ENCODE data around the gene SLC22A9.
"Not testable (repeated sequence)": the region's sequence is repeated elsewhere in the genome, so short reads cannot be mapped to it uniquely, and the experiment has no call there.

The SLC22A9 gene

DNA sequence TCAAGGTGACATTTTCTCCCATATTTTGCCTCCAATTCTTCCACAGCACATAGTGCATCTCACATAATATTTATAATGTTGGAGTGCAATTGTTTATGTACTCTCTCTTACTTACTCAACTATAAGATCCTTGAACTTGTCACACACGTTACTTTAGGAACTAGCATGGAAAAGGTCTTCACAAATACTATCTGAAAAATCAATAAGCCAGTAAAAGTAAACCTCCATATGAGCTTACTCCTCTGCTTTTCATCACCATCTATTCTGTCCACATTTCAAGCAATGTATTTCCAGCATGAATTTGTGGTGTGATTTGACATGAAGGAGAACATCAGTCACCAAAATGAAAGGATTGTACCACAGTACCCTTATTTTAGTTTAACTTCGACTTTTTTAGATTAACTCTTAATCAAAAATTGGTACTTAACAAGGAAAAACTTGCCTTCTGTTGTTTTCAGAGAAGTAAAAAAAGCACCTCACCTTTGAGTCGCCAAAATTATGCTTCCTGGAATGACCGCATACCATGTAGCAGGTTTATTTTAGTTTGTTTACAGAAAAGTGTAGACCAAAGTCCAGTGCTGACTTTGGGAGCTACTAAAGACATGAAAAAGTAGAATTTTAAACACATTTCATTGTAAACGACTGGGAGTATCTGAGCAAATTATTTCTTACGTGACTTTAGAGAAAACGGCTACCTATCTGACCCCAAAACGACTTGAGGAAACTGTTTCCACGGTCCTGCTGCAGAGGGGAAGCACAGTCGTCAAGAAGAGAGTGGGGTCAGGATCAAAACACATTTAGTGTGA is at the start of gene SLC22A9:
SLC22A9 (plus strand) TSS at position 621 of the 806 bp plus-strand sequence. CDS start 272 bp downstream, outside the sequence.
- DNase-seq (ENCODE audit: low read depth) = no peak

DNA sequence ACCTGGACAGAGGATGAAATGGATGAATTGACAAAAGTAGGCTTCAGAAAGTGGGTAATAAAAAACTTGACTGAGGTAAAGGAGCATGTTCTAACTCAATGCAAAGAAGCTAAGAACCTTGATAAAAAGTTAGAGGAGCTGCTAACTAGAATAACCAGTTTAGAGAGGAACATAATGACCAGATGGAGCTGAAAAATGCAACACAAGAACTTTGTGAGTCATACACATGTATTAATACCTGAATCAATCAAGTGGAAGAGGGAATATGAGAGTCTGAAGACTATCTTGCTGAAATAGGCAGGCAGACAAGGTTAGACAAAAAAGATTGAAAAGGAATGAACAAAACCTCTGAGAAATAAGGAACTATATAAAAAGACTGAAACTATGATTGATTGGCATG is 47.9 kb upstream of the SLC22A9 start:
- no peak for DNase-seq (ENCODE audit: low read depth)

DNA sequence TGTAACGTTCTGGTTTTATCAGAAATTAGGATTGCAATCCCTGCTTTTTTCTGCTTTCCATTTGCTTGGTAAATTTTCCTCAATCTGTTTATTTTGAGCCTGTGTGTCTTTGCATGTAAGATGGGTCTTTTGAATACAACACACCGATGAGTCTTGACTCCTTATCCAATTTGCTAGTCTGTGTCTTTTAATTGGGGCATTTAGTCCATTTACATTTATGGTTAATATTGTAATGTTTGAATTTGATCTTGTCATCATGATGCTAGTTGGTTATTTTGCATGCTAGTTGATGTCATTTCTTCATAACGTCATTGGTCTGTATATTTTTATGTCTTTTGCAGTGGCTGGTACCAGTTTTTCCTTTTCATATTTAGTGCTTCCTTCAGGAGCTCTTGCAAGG is 34.5 kb upstream of the SLC22A9 start:
- DNase-seq (ENCODE audit: low read depth) = not testable (repeated sequence)

DNA sequence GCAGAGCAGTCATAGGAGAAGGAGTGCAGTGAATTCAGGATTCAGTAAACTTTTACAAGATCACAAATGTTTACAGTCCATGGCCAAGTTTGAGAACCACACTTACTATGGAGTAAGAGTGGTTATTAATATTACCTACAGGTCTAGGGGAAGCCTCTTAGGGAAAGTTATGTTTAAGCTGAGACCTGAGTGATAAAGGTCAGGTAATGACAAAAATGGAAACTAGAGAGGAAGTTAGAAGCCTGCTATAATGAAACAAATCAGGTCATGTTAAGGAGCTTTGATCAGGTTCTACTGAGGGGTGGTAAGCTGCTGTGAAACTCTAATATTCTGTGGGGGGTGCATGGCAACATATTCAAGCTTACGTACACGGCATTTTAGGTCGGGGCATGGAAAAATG is 32.5 kb upstream of the SLC22A9 start:
- DNase-seq (ENCODE audit: low read depth) = no peak

DNA sequence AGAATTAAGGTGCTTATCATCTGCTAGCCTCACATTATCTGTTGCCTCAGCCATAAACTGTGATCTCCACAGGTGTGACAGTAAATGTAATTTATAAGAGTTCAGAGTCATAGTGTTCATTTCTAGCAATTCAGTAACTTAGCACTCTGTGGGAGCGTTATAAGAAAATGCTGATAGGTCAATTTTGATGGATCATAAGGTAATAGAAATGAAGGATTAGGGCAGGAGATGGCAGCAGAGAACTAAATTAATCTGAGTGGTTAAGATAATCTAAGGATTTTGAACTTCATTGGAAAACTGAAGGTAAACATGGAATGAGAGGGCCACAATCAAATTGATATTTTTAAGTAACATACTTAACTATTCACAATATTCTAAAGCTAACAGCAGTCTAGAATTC is 26.5 kb upstream of the SLC22A9 start:
- no peak for DNase-seq (ENCODE audit: low read depth)

DNA sequence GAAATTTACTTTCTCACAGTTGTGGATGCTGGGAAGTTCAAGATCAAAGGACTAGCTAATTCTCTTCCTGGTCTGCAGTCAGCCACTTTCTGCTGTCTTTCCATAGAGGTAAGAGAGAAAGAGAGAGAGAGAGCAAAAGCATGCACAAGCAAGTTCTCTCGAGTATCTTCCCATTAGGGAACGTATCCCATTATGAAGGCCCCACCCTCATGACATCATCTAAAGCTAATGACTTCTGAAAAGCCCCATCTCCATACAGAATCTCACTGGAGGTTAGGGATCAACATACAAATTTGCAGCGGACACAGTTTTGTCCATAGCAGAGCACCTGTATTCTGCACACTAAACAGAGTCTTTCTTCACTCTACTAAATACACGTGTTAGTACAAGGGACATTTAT is 17.4 kb upstream of the SLC22A9 start:
- DNase-seq (ENCODE audit: low read depth) = no peak

DNA sequence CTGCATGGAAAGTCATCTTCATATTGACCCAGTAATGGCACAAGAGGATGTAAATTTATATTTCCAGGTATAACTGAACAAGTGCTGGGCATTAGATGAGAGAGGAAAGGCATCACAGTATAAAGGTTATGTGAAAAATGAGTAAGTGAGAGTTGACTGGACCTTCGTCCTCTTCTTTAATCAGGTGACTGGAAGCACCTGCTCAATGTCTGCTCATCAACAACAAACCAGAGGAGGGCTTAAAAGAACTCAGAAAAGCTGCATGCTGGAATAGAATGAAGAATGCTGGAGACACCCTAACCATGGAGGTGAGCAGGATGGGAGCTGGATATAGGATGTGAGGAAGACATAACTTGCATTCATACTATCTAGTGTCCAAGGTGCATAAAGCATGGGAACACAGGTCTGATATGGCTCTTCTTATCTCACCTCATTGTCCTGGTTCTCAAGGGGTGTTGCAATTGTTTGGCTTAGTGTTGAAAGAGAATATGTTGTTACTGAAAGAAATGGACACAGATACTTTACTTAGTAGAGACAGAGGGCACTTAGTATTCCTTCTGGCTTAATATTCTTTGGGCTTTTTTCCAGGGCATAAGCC is 7.3 kb upstream of the SLC22A9 start:
- no peak for DNase-seq (ENCODE audit: low read depth)

DNA sequence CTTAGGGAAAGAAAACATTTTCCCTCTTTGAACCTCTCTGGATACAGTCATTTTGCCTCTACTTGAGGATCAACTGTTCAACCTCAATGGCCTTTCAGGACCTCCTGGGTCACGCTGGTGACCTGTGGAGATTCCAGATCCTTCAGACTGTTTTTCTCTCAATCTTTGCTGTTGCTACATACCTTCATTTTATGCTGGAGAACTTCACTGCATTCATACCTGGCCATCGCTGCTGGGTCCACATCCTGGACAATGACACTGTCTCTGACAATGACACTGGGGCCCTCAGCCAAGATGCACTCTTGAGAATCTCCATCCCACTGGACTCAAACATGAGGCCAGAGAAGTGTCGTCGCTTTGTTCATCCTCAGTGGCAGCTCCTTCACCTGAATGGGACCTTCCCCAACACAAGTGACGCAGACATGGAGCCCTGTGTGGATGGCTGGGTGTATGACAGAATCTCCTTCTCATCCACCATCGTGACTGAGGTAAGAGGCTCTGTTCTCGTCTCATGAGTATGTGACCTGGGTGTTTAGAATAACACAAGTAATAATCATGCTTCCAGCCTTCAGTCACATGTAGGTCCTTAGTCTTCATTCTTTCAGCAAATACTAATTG is 495 bp downstream of the SLC22A9 start:
- no peak for DNase-seq (ENCODE audit: low read depth)

DNA sequence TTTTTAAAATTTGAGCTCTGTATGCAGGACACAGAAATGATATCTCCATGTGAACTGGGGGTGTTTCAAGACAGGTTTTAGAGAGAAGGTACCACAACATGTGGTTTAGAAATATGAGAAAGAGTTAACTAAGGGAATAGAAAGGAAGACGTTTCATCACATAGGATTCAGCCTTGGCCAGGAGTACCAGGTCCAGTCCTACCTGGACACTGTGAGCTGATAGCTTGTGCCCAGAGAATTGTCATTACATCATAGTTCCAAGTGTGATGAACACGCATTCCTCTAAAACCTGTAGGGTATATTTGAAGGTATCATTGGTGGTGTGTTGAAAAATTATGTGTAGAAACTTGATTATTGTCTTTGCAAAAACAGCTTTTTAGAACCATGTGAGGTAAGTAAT is 1.8 kb downstream of the SLC22A9 start:
- no peak for DNase-seq (ENCODE audit: low read depth)

DNA sequence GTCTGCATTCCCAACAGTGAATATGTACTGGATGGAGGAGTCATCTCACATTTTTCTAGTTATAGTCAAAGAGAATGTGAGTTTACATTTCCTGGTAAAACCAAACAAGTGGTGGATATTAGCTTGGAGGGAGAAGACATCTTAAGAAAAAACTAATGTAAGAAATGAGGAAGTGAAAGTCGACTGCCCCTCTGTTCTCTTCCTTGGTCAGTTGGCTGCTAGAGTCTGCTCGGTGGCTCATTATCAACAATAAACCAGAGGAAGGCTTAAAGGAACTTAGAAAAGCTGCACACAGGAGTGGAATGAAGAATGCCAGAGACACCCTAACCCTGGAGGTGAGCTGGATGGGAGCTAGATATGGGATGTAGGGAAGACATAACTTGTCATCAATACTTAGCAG is 5.8 kb downstream of the SLC22A9 start:
- no peak for DNase-seq (ENCODE audit: low read depth)

DNA sequence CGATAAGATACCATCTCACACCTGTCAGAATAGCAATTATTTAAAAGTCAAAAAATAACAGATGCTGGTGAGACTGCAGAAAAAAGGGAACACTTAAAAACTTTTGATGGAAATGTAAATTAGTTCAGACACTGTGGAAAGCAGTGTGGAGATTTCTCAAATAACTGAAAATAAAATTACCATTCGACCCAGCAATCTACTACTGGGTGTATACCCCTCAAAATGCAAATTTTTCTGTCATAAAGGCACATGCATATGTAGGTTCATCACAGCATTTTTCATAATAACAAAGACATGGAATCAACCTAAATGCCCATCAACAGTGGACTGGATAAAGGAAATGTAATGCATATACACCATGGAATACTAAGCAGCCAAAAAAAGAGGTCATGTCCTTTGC is 10.5 kb downstream of the SLC22A9 start:
- DNase-seq (ENCODE audit: low read depth) = no peak

DNA sequence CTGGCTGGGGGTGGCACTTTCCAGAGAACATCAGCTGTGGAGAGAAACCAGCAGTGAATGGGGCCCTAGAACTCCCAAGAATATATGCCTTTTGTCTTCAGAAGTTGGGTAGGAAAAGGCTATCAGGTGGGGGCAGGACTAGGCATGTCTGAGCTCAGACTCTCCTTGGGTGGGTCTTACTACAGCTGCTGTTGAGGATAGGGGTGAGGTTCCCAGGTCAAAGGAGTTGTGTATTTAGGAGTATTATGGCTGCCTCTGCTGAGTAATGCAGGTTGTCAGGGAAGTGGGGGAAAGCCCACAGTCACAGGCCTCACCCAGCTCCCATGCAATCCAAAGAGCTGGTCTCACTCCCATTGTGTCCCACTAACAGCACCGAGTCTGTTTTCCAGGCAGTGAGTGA is 26.1 kb downstream of the SLC22A9 start:
- DNase-seq (ENCODE audit: low read depth) = no peak

DNA sequence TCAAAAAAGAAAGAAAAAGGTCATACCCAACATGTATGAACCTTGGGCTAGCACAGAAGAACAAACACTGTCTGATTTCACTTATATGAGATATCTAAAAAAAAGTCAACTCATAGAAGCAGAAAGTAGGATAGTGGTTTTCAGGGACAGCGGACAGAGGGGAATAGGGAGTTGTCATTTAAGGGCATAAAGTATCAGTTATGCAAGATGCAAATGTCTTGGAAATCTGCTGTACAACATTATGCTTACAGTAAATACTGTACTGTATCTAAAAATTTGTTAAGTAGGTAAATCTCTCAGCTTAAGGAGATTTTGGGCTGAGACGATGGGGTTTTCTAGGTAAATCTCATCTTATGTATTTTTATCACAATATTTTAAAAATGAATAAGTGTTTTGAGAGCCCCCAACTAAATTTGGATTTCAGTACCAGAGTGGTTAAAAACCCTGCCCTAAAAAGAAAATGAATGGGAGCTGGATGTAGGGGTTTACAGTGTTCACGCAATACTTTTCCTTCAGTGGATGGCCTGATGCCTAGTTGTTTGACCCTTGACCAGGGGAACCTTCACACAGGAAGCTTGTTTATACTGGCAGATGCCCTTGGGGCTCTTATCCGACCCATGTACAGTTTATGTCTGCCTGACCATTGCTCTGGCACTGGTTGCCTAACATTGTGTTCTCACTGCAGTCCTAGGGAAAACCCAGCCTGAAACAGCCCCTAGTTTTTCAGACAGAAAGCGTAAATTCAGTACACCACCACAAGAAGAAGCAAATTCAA is 34.8 kb downstream of the SLC22A9 start:
- no peak for DNase-seq (ENCODE audit: low read depth)

DNA sequence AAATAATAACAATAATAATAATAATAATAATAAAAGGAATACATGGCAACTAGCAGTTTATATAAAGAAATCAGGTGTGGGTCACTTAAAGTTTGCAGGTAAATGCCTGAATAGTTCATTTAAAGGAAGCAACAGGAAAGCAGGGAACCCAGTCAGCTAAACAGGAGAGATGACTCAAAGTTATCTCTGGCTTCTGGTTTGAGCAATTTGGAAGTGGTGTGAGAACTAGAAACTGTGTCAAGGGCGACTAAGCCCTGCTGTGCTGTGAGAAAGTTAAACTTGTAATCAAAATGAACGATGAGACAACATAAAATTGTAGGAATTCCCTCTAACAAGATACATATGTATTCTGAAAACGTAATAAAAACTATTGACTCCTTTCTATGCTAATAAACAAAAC is 35.5 kb downstream of the SLC22A9 start:
- DNase-seq (ENCODE audit: low read depth) = no peak

DNA sequence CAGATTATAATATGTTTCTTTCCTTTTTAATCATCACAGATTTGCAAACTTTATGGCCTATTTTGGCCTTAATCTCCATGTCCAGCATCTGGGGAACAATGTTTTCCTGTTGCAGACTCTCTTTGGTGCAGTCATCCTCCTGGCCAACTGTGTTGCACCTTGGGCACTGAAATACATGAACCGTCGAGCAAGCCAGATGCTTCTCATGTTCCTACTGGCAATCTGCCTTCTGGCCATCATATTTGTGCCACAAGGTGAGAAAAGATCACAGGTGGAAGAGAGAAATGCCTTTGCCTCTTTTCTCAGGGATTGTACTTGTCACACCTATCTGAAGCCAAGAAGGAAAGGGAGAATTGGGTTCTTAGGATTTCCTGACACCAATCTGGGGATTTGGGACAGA is 36.9 kb downstream of the SLC22A9 start:
- no peak for DNase-seq (ENCODE audit: low read depth)

DNA sequence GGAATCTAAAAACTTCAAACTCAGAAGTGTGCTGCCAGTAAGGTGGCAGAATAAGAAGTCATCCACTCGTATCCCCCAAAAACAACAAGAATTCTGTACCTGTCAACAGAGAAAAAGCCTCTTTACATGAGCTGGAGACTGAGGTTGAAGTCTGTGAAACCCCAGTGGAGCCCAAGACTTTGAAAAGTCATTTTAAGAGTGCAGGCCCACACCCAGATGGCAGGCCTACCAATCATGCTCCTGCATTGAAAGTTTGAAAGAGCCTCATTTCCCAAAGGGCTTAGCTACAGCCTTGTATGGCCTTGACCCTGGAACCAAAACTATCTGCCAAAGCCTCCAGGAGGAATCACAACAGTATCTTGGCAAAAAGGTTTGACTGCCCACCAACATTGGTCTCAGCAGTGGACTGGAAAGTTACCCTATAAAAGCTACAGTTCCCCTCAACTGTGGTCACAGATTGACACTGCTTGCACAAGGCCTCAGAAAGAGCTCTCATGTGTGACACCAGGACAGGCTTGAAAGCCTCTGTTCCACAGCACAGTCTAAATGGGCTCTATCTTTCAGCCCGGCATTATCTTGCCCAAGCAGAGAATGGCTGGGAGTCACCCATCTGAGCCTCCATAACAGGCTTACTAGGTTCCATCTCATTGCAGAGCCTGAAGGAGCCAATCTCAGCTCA is 47.7 kb downstream of the SLC22A9 start:
- no peak for DNase-seq (ENCODE audit: low read depth)

DNA sequence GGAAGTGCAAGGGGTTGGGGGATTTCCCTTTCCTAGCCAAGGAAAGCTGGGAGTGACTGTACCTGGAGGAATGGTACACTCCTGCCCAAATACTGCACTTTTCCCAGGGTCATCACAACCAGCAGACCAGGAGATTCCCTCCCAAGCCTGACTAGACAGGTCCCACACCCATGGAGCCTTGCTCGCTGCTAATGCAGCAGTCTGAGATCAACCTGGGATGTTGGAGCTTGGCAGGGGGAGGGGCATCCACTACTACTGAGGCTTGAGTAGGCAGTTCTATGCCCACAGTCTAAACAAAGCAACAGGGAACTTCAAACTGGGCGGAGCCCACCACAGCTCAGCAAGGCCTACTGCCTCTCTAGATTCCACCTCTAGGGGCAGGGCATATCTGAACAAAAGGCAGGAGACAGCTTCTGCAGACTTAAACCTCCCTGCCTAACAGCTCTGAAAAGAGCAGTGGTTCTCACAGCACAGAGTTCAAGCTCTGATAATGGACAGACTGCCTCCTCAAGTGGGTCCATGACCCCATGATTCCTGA is 58.5 kb downstream of the SLC22A9 start:
- no peak for DNase-seq (ENCODE audit: low read depth)

DNA sequence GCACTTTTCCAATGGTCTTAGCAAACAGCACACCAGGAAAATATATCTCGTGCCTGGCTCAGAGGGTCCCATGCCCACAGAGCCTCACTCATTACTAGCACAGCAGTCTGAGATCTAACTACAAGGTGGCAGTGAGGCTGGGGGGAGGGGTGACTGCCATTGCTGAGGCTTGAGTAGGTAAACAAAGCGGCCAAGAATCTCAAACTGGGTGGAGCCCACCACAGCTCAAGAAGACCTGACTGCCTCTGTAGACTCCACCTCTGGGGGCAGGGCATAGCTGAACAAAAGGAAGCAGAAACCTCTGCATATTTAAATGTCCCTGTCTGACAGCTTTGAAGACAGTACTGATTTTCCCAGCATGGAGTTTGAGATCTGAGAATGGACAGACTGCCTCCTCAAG is 61.1 kb downstream of the SLC22A9 start:
- DNase-seq (ENCODE audit: low read depth) = not testable (repeated sequence)

DNA sequence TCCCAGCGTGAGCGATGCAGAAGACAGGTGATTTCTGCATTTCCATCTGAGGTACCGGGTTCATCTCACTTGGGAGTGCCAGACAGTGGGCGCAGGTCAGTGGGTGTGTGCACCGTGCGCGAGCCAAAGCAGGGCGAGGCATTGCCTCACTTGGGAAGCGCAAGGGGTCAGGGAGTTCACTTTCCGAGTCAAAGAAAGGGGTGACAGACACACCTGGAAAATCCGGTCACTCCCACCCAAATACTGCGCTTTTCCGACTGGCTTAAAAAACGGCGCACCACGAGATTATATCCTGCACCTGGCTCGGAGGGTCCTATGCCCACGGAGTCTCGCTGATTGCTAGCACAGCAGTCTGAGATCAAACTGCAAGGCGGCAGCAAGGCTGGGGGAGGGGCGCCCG is 65.8 kb downstream of the SLC22A9 start:
- DNase-seq (ENCODE audit: low read depth) = not testable (repeated sequence)

DNA sequence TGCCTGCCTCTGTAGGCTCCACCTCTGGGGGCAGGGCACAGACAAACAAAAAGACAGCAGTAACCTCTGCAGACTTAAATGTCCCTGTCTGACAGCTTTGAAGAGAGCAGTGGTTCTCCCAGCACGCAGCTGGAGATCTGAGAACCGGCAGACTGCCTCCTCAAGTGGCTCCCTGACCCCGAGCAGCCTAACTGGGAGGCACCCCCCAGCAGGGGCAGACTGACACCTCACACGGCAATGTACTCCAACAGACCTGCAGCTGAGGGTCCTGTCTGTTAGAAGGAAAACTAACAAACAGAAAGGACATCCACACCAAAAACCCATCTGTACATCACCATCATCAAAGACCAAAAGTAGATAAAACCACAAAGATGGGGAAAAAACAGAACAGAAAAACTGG is 66.2 kb downstream of the SLC22A9 start:
- not testable (repeated sequence) for DNase-seq (ENCODE audit: low read depth)

DNA sequence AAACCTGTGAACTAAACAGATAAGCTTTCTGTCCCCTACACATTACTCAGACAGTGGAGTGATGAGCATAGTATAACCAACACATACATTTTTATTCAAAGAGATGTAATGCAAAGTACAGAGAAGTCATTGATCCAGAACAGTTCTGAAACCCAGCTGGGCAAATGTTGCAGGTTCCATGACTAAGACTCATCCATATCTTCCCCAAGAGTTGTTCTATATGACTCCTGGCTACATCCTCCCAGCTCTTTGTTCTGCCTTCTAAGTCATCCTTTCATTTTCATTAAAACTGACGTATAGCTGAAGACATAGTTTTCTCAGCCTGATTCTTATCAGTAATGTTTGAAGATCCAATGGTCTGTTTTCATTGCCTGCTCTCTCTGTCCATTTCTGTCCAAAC is 74.1 kb downstream of the SLC22A9 start:
- no peak for DNase-seq (ENCODE audit: low read depth)

DNA sequence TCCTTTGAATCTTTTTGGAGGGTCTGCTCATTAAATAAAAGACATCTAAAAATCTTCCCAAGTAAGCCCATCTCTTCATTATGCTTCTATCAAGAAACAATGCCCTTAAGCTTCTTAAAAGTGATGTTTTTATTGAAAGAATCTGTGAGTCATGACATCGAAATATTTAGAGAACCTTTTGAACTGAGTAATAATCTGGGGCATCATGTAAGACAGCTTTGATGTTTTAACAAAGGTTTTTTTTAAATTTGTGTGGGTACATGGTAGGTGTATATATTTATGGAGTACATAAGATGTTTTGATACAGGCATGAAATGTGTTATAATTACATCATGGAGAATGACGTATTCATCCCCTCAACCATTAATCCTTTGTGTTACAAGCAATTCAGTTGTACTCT is 74.6 kb downstream of the SLC22A9 start:
- no peak for DNase-seq (ENCODE audit: low read depth)

All from activated T-helper 1 cell treated with Interleukin-2 at 50 U/mL for 16 hours (primary cell).